GM21423 (cell line): ENCODE results near the gene LARGE1.
"Not testable (repeated sequence)": the region's sequence is repeated elsewhere in the genome, so short reads cannot be mapped to it uniquely, and the experiment has no call there.

Experiments
- ATAC-seq: cut with Tn5 transposase; IDR thresholded peaks from one replicate; pipeline ENCODE4 v1.9.1; 2021; ENCODE audit warnings: mild to moderate bottlenecking, moderate library complexity; ENCODE audit not compliant: unreplicated experiment

Gene LARGE1

GRCh38 chr22:33400061-33400840 lies 520.0 kb downstream of the LARGE1 start:
- no peak for ATAC-seq

- ATAC-seq, result no peak
These were observed 522.8 kb downstream of the LARGE1 start for GRCh38 chr22:33397381-33397907.

- ATAC-seq, result no peak
These were observed 526.8 kb downstream of the LARGE1 start for GRCh38 chr22:33393432-33393831.

GRCh38 chr22:33391298-33391697 lies 529.0 kb downstream of the LARGE1 start:
- no peak for ATAC-seq

- ATAC-seq, result no peak
These were observed 530.3 kb downstream of the LARGE1 start for GRCh38 chr22:33389936-33390335.

- no peak for ATAC-seq
These were observed 534.0 kb downstream of the LARGE1 start for GRCh38 chr22:33386270-33386669.

- ATAC-seq, result no peak
These were observed 534.7 kb downstream of the LARGE1 start for GRCh38 chr22:33385611-33386010.

GRCh38 chr22:33382436-33382835 lies 537.8 kb downstream of the LARGE1 start:
- no peak for ATAC-seq

GRCh38 chr22:33381531-33382406 lies 538.5 kb downstream of the LARGE1 start:
- ATAC-seq, result no peak

GRCh38 chr22:33380789-33381530 lies 539.3 kb downstream of the LARGE1 start:
- no peak for ATAC-seq

GRCh38 chr22:33379836-33380235 lies 540.4 kb downstream of the LARGE1 start:
- ATAC-seq, result no peak

- ATAC-seq, result no peak
These were observed 547.4 kb downstream of the LARGE1 start for GRCh38 chr22:33372875-33373274.

GRCh38 chr22:33363256-33363655 lies 557.0 kb downstream of the LARGE1 start:
- ATAC-seq, result not testable (repeated sequence)

GRCh38 chr22:33362702-33363101 lies 557.6 kb downstream of the LARGE1 start:
- no peak for ATAC-seq

- no peak for ATAC-seq
These were observed 558.7 kb downstream of the LARGE1 start for GRCh38 chr22:33361581-33361980.

GRCh38 chr22:33357981-33358399 lies 562.3 kb downstream of the LARGE1 start:
- no peak for ATAC-seq

- no peak for ATAC-seq
These were observed 565.3 kb downstream of the LARGE1 start for GRCh38 chr22:33354928-33355327.

GRCh38 chr22:33353502-33353901 lies 566.8 kb downstream of the LARGE1 start:
- ATAC-seq, result no peak

- ATAC-seq, result no peak
These were observed 567.5 kb downstream of the LARGE1 start for GRCh38 chr22:33352768-33353167.

- no peak for ATAC-seq
These were observed 569.3 kb downstream of the LARGE1 start for GRCh38 chr22:33350961-33351360.

GRCh38 chr22:33350491-33350890 lies 569.8 kb downstream of the LARGE1 start:
- no peak for ATAC-seq
